DMS 273 (cell line): ENCODE measurements around the gene PROSER3.

Experiments used
- DNase-seq: peaks from one replicate; lab custom pipeline; 2025; ENCODE audit not compliant: unreplicated experiment; lab: John Stamatoyannopoulos, UW

PROSER3 gene

DNA sequence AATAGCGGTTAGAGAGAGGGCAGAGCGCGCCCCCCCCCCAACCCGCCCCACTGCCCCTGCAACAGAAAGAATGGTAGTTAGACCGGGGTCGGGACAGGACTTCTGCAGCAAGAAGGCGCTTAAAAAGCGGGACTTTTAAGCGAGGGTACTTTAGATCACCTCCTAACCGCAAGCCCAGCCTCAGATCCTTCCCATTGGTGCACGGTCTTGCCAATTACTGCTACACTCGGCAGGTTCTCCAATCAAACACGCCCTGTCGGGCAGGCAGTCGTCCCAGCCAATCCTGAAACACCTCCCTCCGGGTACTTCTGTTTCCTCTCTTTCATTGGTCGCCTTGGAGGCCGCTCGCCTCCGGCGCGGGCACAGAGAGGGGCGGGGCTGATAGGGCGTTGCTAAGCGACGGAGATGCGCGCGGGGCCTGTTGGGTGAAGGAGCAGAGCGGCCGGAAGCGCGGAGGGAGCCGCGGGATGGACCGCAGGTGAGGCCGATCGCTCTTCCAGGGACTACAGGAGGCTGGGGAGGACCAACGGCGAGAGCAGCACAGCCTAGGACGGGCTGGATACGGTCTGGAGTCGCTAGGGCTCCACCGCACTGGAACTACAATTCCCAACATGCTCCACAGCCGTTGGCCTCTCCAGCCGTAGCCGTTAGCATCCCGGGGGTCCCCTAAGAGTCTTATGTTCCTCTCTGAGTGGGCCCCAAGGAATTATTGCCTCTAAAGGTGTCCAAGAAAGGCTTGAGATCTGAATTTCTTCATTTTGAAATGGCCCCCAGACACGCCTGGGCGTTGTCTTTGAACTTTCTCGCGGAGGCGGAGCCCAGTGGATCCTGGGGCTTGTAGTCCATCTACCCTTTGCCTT lies at the start of gene PROSER3:
PROSER3 (plus strand) TSS at position 428 of the 860 bp plus-strand sequence; CDS start at position 468, 40 bp downstream.
- peak; percentile 100 for DNase-seq

DNA sequence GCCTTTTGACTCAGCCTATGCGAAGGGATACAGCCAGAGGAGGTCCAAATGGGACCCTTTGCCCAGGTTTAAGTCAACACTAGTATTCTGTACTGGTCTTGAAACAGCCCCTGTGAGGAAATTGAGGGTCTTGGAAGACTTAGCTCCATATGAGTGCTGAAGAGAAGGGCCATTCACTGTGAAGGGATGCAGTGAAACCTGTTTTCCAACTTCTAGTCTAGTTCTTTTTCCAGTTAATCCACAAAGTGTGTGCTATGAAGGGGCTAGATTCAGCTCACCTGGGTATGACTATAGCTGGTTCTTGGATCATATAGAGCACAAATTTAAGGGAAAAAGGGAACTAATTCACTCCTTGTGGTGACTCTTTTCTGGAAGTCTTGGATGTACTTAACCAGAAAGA lies 49.6 kb upstream of the PROSER3 start:
- no peak for DNase-seq

DNA sequence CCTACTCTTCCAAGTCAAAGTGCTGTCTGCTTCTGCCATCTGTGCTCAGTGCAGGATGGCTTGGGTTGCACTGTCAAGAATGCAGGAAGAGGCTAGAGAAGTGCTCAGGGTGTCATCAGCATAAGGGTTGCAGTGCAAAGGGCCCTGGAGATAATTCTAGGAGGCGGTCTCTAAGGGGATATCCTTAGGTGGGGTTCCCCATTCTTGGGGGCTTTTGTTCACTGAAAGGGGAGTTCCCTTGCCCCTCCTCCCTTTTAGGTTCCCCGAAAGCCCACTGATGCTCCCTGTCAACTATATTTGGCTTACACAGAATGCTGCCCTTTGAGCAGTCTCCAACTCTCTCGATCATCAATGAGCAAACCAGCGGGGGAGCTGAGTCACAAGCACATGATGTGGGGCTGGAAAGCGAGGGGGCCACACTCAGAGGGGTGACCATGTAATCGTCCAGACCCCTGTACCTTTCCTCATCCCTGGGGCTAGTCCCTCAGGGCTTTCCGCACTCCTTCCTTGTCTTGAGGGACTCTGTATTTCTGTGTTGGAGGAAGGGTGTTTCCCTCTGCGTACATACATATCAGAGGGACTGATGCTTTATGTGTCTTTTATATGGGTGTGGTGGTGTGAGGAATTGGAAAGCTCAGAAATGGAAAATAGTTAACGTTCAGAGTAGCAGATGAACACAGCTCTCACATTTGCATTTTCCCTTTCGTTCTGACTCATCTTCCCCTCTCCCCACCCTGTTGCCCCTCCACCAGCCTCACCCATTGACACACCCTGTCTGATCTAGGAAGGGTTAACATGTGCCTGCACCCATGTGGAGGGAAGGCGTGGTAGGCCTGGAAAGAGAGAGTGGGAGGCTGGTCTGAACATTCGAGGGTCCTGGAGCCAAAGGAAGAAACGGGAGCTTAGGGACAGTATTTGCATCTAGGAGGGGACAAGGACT lies 46.9 kb upstream of the PROSER3 start:
- DNase-seq, result no peak

DNA sequence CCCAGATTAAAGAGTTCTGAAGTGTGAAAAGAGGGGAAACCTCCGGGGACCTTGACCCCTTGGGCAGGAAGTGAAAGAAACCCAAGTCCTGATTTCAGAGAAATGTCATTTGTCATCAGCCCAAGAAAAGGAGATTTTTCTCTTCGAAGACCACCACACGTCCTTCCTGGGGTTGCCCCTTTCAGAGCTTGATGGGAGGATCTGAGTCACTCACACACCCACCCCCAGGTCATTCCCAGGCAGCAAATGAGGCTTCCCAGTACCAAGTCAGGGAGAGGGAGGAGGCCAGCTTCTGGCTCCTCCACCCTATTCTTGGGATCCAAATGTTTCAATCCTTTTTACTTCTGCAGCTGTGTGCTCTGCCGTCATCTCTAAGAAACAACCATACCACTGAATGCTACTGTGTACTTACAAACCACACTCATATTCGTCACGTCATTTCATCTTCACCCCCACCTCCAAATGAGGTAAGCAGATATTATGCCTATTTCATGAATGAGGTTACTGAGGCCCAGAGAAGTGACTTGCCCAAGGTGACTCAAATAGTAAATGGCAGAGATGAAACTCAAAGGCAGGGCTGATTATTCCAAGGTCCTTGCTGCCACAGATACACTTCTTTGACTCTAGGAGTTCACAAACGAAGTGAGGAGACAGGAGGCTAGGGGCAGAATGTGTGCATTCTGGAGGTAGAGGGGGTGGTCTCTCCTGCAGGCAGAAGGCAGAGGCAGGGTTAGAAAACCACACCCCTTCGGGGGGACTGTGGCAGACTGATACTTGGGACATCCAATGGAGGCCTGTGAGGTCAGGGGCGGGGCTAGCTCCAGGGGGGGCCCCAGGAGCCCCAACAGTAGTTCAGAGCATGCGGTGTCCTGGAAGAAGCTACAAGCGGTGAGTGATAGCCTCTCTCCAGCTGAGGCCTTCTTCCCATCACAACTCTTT lies 45.1 kb upstream of the PROSER3 start:
- no peak for DNase-seq

DNA sequence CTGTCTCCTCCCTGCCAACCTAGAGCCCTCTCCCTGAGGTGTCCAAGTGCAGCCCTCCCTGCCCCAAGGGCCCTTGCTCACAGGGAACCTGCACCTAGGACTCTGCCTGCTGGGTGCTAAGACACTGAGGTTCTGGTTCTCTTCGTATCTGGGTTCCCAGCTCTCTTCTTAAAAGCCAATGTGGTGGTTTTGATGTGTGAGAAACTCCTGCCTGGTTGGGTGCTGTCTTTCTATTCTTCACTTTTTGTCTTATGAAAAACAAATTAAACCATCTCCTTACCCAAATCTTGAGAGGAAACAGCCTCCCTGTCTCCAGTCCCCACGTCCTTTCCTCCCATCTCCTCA lies 44.5 kb upstream of the PROSER3 start:
- no peak for DNase-seq

DNA sequence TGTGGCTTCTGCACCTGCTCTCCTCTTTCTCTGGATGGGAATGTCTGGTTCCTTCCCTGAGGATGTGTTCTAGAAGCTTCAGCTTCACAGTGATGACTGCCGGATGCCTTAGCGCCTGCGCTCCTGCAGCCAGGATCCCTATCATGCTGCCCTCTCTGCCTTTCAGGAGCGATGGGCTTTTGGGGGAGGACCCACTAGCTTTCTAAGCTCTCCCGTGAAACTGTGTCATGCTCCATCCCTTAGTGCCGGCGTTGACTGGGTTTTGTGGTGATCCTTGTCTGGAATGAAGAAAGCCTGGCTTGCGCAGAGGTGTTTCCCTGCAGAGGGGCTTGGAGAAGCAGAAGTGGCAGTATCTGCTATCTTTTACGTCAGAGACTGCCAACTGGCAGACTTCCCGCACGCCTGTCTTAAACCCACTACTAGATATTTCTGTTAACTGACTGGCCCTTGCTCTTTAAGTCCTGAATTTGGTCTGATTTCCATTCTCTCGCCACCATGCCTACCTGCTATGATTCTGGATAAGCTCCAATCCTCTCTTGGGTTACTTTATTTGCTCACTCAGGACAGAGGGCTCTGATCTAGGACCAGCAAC lies 44.0 kb upstream of the PROSER3 start:
- no peak for DNase-seq

DNA sequence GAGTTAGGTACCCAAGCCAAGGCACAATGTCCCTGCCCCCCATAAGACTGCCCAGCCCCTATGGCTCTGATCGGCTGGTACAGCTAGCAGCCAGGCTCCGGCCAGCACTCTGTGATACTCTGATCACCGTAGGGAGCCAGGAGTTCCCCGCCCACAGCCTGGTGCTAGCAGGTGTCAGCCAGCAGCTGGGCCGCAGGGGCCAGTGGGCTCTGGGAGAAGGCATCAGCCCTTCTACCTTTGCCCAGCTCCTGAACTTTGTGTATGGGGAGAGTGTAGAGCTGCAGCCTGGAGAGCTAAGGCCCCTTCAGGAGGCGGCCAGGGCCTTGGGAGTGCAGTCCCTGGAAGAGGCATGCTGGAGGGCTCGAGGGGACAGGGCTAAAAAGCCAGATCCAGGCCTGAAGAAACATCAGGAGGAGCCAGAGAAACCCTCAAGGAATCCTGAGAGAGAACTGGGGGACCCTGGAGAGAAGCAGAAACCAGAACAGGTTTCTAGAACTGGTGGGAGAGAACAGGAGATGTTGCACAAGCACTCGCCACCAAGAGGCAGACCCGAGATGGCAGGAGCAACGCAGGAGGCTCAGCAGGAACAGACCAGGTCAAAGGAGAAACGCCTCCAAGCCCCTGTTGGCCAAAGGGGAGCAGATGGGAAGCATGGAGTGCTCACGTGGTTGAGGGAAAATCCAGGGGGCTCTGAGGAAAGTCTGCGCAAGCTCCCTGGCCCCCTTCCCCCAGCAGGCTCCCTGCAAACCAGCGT lies 43.2 kb upstream of the PROSER3 start:
- DNase-seq, result peak; percentile 36

DNA sequence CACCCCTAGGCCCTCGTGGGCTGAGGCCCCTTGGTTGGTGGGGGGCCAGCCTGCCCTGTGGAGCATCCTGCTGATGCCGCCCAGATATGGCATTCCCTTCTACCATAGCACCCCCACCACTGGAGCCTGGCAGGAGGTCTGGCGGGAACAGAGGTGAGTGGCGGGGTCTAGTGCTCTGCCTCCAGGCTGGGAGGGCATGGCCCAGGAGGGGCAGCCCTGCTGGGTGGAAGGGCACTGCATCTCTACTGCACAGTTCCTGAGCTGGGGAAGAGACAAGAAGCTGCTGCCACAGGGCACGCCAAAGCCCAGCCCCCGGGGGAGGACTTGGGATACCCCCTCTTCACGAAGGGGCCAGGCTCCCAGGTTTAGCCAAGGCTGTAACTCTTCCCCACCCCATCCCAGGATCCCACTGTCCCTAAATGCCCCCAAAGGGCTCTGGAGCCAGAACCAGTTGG lies 42.6 kb upstream of the PROSER3 start:
- DNase-seq, result no peak

DNA sequence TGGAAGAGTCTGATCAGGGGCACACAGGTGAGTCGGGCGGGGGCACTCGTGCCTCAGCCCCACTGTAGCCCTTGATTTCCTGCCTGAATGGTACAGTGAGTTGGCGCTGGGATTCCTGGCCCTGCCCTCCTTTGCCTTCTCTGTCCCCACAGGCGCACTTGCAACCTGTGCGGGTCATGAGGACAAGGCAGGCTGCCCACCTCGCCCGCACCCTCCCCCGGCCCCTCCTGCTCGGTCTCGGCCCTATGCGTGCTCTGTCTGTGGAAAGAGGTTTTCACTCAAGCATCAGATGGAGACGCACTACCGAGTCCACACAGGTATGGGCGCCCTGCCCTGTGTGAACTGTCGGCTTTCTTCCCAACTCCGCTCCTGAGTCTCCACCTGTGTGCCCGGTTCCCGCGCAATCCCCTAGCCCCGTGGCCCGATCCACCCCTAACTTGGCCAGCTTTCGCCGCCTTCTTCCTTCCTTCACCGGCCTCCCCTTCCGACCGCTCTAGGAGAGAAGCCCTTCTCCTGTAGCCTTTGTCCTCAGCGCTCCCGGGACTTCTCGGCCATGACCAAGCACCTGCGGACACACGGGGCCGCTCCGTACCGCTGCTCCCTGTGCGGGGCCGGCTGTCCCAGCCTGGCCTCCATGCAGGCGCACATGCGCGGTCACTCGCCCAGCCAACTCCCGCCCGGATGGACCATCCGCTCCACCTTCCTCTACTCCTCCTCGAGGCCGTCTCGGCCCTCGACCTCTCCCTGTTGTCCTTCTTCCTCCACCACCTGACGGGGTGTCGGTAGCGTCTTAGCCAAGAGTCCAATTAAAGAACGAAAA lies 41.8 kb upstream of the PROSER3 start:
- no peak for DNase-seq

DNA sequence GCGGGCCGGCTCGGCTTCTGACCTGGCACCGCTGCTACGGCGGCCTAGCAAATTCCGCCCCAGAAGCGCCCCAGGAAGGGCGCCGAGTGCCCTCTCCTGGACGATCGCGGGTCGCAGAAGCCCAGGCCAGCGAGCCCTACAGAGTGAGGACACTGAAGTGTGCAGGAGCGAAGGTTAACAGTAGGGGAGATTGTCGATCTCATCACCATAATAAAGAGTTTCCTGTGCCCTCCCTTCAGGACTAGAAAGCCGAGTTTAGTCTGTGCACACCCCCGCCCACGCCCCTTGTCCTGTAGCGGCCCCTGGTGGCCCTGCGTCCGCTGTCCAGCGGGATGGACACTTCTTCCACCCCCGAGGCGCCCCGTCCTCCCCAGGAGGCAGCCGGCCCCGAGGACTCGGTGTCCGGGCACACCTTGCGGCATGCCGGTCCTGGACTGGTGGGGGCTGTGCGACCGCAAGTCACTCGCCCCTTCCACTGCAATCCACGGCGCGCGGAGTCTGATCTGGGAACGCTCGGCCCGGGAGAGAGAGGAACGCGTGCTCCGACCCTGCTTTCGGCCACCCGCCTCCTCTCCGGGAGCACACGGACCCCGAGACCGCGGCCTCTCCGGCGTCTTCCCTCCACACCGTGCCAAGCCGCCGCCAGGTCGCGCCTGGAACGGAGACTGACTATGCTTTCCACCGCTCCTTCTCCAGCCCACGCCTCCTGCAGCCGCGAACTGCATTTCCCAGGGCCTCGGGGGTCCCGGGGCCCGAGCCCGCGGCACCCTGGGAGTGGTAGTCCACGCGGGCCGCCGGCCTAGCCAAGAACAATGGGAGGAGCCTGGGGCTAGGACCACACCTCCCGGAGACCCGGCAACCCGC lies 40.9 kb upstream of the PROSER3 start:
- DNase-seq, result peak; percentile 99

DNA sequence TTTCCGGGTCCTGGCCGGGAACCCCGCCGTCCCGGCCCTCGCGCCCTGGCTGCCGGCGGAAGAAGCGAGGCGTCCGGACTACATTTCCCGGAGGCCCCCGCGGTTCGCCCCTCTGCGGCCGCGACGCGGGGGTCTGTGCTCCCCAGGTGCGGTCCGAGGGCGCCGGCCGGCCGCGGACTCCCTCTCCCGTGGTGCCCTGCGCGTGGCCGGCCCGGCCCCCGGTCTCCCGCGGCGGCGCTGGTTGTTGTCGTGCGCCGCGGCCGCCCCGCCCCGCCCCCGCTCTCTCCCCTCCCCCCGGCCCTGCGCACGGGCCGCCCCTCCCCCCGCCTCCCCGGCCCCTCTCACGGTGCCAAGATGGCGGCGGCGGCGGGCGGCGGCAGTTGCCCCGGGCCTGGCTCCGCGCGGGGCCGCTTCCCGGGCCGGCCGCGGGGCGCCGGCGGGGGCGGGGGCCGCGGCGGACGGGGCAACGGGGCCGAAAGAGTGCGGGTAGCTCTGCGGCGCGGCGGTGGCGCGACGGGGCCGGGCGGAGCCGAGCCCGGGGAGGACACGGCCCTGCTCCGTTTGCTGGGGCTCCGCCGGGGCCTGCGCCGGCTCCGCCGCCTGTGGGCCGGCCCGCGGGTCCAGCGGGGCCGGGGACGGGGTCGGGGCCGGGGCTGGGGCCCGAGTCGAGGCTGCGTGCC lies 40.2 kb upstream of the PROSER3 start, which contains the start of gene KMT2B:
KMT2B (plus strand) TSS at position 339 of the 680 bp plus-strand sequence; CDS start at position 355, 16 bp downstream.
- DNase-seq, result no peak

DNA sequence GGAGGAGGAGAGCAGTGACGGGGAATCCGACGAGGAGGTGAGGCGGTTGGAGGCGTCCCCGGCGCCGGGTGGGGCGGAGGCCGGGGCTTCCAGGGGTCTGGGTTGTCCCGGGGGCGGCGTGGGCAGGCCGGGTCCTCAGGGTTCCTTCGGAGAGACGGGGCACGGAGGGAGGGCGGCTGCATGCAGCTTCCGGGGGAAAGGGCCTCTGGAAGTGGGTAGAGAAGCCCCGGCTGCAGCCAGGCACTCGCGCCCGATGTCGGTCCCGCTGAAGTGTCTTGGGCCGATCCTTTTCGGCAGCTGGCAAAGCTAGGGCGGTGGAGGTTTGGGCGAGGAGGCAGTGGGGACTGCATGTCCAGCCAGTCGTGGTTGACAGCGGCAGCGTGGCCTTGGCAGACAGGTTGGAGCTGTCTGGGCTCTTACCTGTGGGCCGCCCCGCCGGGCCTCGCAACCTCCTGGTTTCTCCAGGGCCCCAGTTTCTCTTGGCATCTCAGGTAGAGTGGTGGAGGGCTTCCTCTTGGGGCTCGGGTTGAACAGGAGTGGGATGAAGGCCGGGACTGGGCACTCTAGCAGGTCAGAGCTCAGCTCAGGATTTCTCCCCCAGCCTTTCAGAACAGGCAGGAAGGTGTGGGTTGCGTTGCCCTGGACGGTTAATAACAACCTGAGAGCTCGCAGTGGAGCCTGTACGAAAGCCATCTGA lies 39.5 kb upstream of the PROSER3 start:
- DNase-seq, result peak; percentile 58

DNA sequence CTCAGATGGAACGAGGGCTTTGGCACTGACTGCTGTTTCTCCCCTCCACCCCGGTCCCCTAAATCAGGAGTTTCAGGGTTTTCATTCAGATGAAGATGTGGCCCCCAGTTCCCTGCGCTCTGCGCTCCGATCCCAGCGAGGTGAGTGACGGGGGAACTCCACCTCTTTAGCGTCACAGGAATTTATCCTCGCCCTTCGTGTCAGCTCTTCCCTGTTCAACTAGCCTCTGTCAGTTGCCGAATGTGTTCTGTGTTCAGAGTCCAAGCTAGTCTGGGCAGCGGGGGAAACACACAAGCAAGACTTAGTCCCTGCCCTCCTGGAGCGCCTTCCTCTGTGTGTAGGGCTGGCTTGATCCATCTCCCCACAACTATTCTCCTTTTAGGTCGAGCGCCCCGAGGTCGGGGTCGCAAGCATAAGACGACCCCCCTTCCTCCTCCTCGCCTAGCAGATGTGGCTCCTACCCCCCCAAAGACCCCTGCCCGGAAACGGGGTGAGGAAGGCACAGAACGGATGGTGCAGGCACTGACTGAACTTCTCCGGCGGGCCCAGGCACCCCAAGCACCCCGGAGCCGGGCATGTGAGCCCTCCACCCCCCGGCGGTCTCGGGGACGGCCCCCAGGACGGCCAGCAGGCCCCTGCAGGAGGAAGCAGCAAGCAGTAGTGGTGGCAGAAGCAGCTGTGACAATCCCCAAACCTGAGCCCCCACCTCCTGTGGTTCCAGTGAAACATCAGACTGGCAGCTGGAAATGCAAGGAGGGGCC lies 38.4 kb upstream of the PROSER3 start:
- DNase-seq, result no peak

DNA sequence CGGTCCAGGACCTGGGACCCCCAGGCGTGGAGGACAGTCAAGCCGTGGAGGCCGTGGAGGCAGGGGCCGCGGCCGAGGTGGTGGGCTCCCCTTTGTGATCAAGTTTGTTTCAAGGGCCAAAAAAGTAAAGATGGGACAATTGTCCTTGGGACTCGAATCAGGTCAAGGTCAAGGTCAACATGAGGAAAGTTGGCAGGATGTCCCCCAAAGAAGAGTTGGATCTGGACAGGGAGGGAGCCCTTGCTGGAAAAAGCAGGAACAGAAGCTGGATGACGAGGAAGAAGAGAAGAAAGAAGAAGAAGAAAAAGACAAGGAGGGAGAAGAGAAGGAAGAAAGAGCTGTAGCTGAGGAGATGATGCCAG lies 37.8 kb upstream of the PROSER3 start:
- no peak for DNase-seq

DNA sequence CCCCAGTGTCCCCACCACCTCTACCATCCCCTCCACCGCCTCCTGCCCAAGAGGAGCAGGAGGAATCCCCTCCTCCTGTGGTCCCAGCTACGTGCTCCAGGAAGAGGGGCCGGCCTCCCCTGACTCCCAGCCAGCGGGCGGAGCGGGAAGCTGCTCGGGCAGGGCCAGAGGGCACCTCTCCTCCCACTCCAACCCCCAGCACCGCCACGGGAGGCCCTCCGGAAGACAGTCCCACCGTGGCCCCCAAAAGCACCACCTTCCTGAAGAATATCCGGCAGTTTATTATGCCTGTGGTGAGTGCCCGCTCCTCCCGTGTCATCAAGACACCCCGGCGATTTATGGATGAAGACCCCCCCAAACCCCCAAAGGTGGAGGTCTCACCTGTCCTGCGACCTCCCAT lies 37.3 kb upstream of the PROSER3 start:
- no peak for DNase-seq

DNA sequence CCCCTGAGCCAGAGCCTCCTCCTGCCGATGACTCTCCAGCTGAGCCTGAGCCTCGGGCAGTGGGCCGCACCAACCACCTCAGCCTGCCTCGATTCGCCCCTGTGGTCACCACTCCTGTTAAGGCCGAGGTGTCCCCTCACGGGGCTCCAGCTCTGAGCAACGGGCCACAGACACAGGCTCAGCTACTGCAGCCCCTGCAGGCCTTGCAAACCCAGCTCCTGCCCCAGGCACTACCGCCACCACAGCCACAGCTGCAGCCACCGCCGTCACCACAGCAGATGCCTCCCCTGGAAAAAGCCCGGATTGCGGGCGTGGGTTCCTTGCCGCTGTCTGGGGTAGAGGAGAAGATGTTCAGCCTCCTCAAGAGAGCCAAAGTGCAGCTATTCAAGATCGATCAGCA lies 36.6 kb upstream of the PROSER3 start:
- no peak for DNase-seq
